HepG2 (cell line): ENCODE measurements around the gene PRR12. TPM values are rescaled to one million over a fixed set of nuclear protein-coding genes. Genes with fewer than 3 reads are reported as not detected.

Experiments used
- CCAR2 ChIP-seq: fragments of 200-400 bp; formaldehyde crosslinking; optimal IDR thresholded peaks from 2 replicates; pipeline ENCODE3; 2018; ENCODE audit warnings: low read depth, mild to moderate bottlenecking, low read length, moderate library complexity
- CENPX ChIP-seq: sonication (generic); formaldehyde crosslinking; IDR thresholded peaks from 2 replicates; pipeline ENCODE4 v1.9.0; 2021; ENCODE audit warnings: mild to moderate bottlenecking, missing genetic modification reagents, moderate library complexity
- E2F5 ChIP-seq: sonication (generic); formaldehyde crosslinking; conservative IDR thresholded peaks from 2 replicates; pipeline ENCODE4 v1.4.0; 2020; ENCODE audit warnings: missing genetic modification reagents
- ELF1 ChIP-seq: sonication (generic); formaldehyde crosslinking; IDR thresholded peaks from 2 replicates; pipeline ENCODE4 v1.4.0; 2020; ENCODE audit warnings: missing genetic modification reagents
- GFI1 ChIP-seq: sonication (generic); formaldehyde crosslinking; IDR thresholded peaks from 2 replicates; pipeline ENCODE4 v1.5.0; 2020; ENCODE audit warnings: missing genetic modification reagents, mild to moderate bottlenecking, borderline replicate concordance
- MLLT10 ChIP-seq: sonication (generic); formaldehyde crosslinking; IDR thresholded peaks from 2 replicates; pipeline ENCODE4 v1.4.0; 2020; ENCODE audit warnings: missing genetic modification reagents
- NFIB ChIP-seq: sonication (generic); formaldehyde crosslinking; IDR thresholded peaks from 2 replicates; pipeline ENCODE4 v1.9.0; 2021; ENCODE audit warnings: missing genetic modification reagents, mild to moderate bottlenecking, borderline replicate concordance
- STAT6 ChIP-seq: sonication (generic); formaldehyde crosslinking; IDR thresholded peaks from 2 replicates; pipeline ENCODE4 v1.4.0; 2020; ENCODE audit warnings: missing genetic modification reagents, mild to moderate bottlenecking, borderline replicate concordance
- SYNCRIP ChIP-seq: fragments of 200-400 bp; formaldehyde crosslinking; IDR thresholded peaks from 2 replicates; pipeline ENCODE4 v1.6.1; 2018; ENCODE audit warnings: mild to moderate bottlenecking, low read depth, low read length; ENCODE audit not compliant: insufficient read depth
- ZBTB3 ChIP-seq: sonication (generic); formaldehyde crosslinking; IDR thresholded peaks from 2 replicates; pipeline ENCODE4 v1.4.0; 2020; ENCODE audit warnings: low read depth, mild to moderate bottlenecking, moderate library complexity, missing genetic modification reagents, borderline replicate concordance
- ZHX2 ChIP-seq, 2 experiments: sonication (generic) in 1 of 2; formaldehyde crosslinking in 1 of 2; IDR thresholded peaks; 2 replicates each; pipeline versions ENCODE4 v1.6.1 to v1.9.0; 2014 to 2022; ENCODE audit warnings: antibody characterized with exemption in 1 of 2, borderline replicate concordance in 1 of 2, inconsistent platforms in 1 of 2, low read depth in 1 of 2, missing genetic modification reagents in 1 of 2
- ZNF451 ChIP-seq: sonication (generic); formaldehyde crosslinking; IDR thresholded peaks from 2 replicates; pipeline ENCODE4 v1.5.0; 2020; ENCODE audit warnings: mild to moderate bottlenecking, missing genetic modification reagents
- ZNF512B ChIP-seq: sonication (generic); formaldehyde crosslinking; IDR thresholded peaks from 2 replicates; pipeline ENCODE4 v1.5.1; 2020; ENCODE audit warnings: missing genetic modification reagents, mild to moderate bottlenecking, borderline replicate concordance
- ZNF775 ChIP-seq: sonication (generic); formaldehyde crosslinking; IDR thresholded peaks from 2 replicates; pipeline ENCODE4 v1.4.0; 2020; ENCODE audit warnings: missing genetic modification reagents, mild to moderate bottlenecking, moderate library complexity, borderline replicate concordance
- polyA plus RNA-seq, 8 experiments: library from polyadenylated mRNA; depleted of rRNA in 3 of 8; stranded (reverse) in 7 of 8; unstranded in 1 of 8; fragments of >200 nt; fragmentation: Illumina TruSeq in 4 of 8; extraction: Trizol in 4 of 8; gene quantifications; 2 replicates each; pipeline versions ENCODE4 v1.2.1 to v1.2.3, GENCODE V29; 2011 to 2016; ENCODE audit warnings: low read depth in 4 of 8, missing spikeins in 1 of 8, mixed read lengths in 1 of 8; ENCODE audit not compliant: insufficient read depth in 1 of 8
- total RNA-seq, 5 experiments: library from RNA; depleted of rRNA; stranded (reverse); fragments of >200 nt; fragmentation: Illumina TruSeq; extraction: Trizol; gene quantifications; 2 replicates each; pipeline ENCODE4 v1.2.3, GENCODE V29; 2016; ENCODE audit warnings: low read depth in 1 of 5

Gene PRR12
- total and polyA plus RNA-seq, 2 of the 13 experiments (the other 11 are each of a cell fraction or from before 2014, with no cell fraction given), result 0.62 to 1.5 TPM

- no peak for TF ChIP-seq ZHX2 (IDR thresholded peaks at IDR 0.05; ENCODE audit: low read depth)
- no peak for TF ChIP-seq ZHX2 (CRISPR knock-in tag; IDR thresholded peaks at IDR 0.05; ENCODE audit: borderline replicate concordance)
- TF ChIP-seq MLLT10, result no peak
- TF ChIP-seq ZBTB3 (CRISPR knock-in tag), result no peak
- TF ChIP-seq NFIB (CRISPR knock-in tag), result no peak
- TF ChIP-seq ELF1, result peak; percentile 68; the same call in 1 of the 2 replicates
- TF ChIP-seq ZNF451 (CRISPR knock-in tag), result no peak
- TF ChIP-seq CCAR2, result no peak
- no peak for TF ChIP-seq ZNF775 (CRISPR knock-in tag)
- peak; percentile 15 for TF ChIP-seq E2F5 (CRISPR knock-in tag)
- no peak for TF ChIP-seq STAT6
- TF ChIP-seq CENPX (CRISPR knock-in tag), result no peak
- no peak for TF ChIP-seq ZNF512B (CRISPR knock-in tag)
- no peak for TF ChIP-seq SYNCRIP
- TF ChIP-seq GFI1 (CRISPR knock-in tag), result no peak
Measured at GRCh38 chr19:49664171-49665035, 73.4 kb downstream of the PRR12 start (continued).
